H1 (cell line): ENCODE results near the gene MTNR1B. TPM values are rescaled to one million over a fixed set of nuclear protein-coding genes. Genes with fewer than 3 reads are reported as not detected.

ENCODE experiments used
- CTCF ChIA-PET: fragments of 300-600 bp; sonication (Branson Sonifier 250); formaldehyde crosslinking; loops from one replicate; lab custom pipeline; 2021; ENCODE audit not compliant: partially characterized antibody; lab: Charles Lee
- POLR2A ChIA-PET: fragments of 300-600 bp; sonication (Branson Sonifier 250); formaldehyde crosslinking; loops from one replicate; lab custom pipeline; 2021; ENCODE audit warnings: inconsistent platforms; ENCODE audit not compliant: partially characterized antibody; lab: Charles Lee
- DNase-seq, 2 experiments: peaks; one replicate each; pipeline versions ENCODE4 v3.0.0 to v3.0.0-alpha.2; 2010 to 2022; ENCODE audit warnings: low spot score in 2 of 2, low read depth in 1 of 2, mixed read lengths in 1 of 2
- FAIRE-seq: peaks from 2 replicates; lab custom pipeline; 2011; peaks lifted over from hg19 to GRCh38; lab: Jason Lieb, UNC
- H2AFZ ChIP-seq: 2 replicates; pipeline ENCODE4 v1.8.1; 2012; ENCODE audit warnings: low read length, inconsistent platforms
- H2AK5ac ChIP-seq: 2 replicates; pipeline ENCODE4 v1.6.1; 2013; ENCODE audit warnings: low read depth, low read length
- H2BK120ac ChIP-seq: replicated peaks from 2 replicates; pipeline ENCODE3; 2013; ENCODE audit warnings: low read depth, low read length, inconsistent platforms
- H2BK12ac ChIP-seq: 2 replicates; pipeline ENCODE4 v1.6.1; 2013; ENCODE audit warnings: low read depth, low read length
- H2BK15ac ChIP-seq: 2 replicates; pipeline ENCODE4 v1.6.1; 2013; ENCODE audit warnings: low read length
- H2BK20ac ChIP-seq: 2 replicates; pipeline ENCODE4 v1.6.1; 2013; ENCODE audit warnings: low read length
- H2BK5ac ChIP-seq: 2 replicates; pipeline ENCODE4 v1.6.1; 2013; ENCODE audit warnings: low read depth, low read length
- H3K14ac ChIP-seq: 2 replicates; pipeline ENCODE4 v1.6.1; 2013; ENCODE audit warnings: inconsistent platforms; ENCODE audit not compliant: insufficient read length
- H3K18ac ChIP-seq: 2 replicates; pipeline ENCODE4 v1.6.1; 2013; ENCODE audit warnings: low read length; ENCODE audit errors: extremely low read depth
- H3K23ac ChIP-seq: 2 replicates; pipeline ENCODE4 v1.6.1; 2013; ENCODE audit warnings: inconsistent platforms; ENCODE audit not compliant: insufficient read length
- H3K23me2 ChIP-seq: 2 replicates; pipeline ENCODE4 v1.6.1; 2013; ENCODE audit warnings: low read depth, low read length
- H3K27ac ChIP-seq: 2 replicates; pipeline ENCODE4 v1.6.1; 2011; ENCODE audit warnings: low read depth, low read length, inconsistent platforms
- H3K27me3 ChIP-seq, 4 experiments: replicated peaks in 1 of 4; 1 replicate in 1 of 4; 2 replicates in 3 of 4; pipeline versions ENCODE4 v1.6.1 to v1.8.1; 2011 to 2013; ENCODE audit warnings: low read length in 3 of 4, mild to moderate bottlenecking in 3 of 4, inconsistent platforms in 2 of 4, mixed read lengths in 2 of 4, moderate library complexity in 1 of 4; ENCODE audit not compliant: control insufficient read depth in 3 of 4, insufficient read depth in 3 of 4; ENCODE audit errors: extremely low read depth in 1 of 4
- H3K36me3 ChIP-seq, 4 experiments: 2 replicates each; pipeline versions ENCODE4 v1.6.1 to v1.8.1; 2011 to 2013; ENCODE audit warnings: mild to moderate bottlenecking in 4 of 4, low read length in 3 of 4, moderate library complexity in 2 of 4, control low read depth in 1 of 4, inconsistent platforms in 1 of 4; ENCODE audit not compliant: insufficient read depth in 4 of 4, control insufficient read depth in 2 of 4
- H3K4ac ChIP-seq: replicated peaks from 2 replicates; pipeline ENCODE3; 2013; ENCODE audit warnings: low read length, low read depth, mixed read lengths, inconsistent platforms; ENCODE audit not compliant: insufficient read length
- H3K4me1 ChIP-seq, 4 experiments: replicated peaks in 1 of 4; 1 replicate in 1 of 4; 2 replicates in 3 of 4; pipeline versions ENCODE4 v1.6.1 to v1.8.1; 2011 to 2013; ENCODE audit warnings: low read length in 3 of 4, inconsistent platforms in 2 of 4, mixed read lengths in 1 of 4; ENCODE audit not compliant: insufficient read depth in 4 of 4, control insufficient read depth in 3 of 4
- H3K4me2 ChIP-seq, 2 experiments: 2 replicates each; pipeline versions ENCODE4 v1.6.1 to v1.8.1; 2011 to 2013; ENCODE audit warnings: low read depth in 2 of 2, low read length in 2 of 2, control low read depth in 1 of 2, inconsistent platforms in 1 of 2, mild to moderate bottlenecking in 1 of 2; ENCODE audit not compliant: insufficient read depth in 1 of 2
- H3K4me3 ChIP-seq, 4 experiments: fragments of 200-600, 300-600 bp in 1 of 4; sonication (generic), shearing (Covaris generic), sonication (Bioruptor Twin) in 1 of 4; 2 replicates each; pipeline versions ENCODE4 v1.5.1 to v1.8.1; 2011 to 2016; ENCODE audit warnings: low read length in 4 of 4, low read depth in 3 of 4, control low read depth in 2 of 4, inconsistent platforms in 2 of 4, mild to moderate bottlenecking in 2 of 4, mixed read lengths in 1 of 4, moderate library complexity in 1 of 4; ENCODE audit not compliant: insufficient read depth in 2 of 4; ENCODE audit errors: extremely low read depth in 1 of 4
- H3K56ac ChIP-seq: replicated peaks from 2 replicates; pipeline ENCODE3; 2013; ENCODE audit warnings: low read depth, mild to moderate bottlenecking, mixed read lengths, low read length, inconsistent platforms; ENCODE audit not compliant: insufficient read length
- H3K79me1 ChIP-seq: 2 replicates; pipeline ENCODE4 v1.6.1; 2013; ENCODE audit warnings: low read depth, low read length, control low read depth
- H3K79me2 ChIP-seq, 2 experiments: 2 replicates each; pipeline versions ENCODE4 v1.6.1 to v1.8.1; 2012 to 2013; ENCODE audit warnings: low read length in 2 of 2, mild to moderate bottlenecking in 2 of 2, inconsistent platforms in 1 of 2; ENCODE audit not compliant: insufficient read depth in 2 of 2, control insufficient read depth in 1 of 2
- H3K9ac ChIP-seq, 4 experiments: replicated peaks in 1 of 4; 1 replicate in 1 of 4; 2 replicates in 3 of 4; pipeline versions ENCODE4 v1.6.1 to v1.8.1; 2011 to 2013; ENCODE audit warnings: low read depth in 3 of 4, low read length in 3 of 4, control low read depth in 2 of 4, mild to moderate bottlenecking in 2 of 4, moderate library complexity in 2 of 4, inconsistent platforms in 1 of 4; ENCODE audit errors: extremely low read depth in 1 of 4
- H3K9me3 ChIP-seq, 2 experiments: 2 replicates each; pipeline versions ENCODE4 v1.6.1 to v1.8.1; 2012 to 2013; ENCODE audit warnings: mild to moderate bottlenecking in 2 of 2, moderate library complexity in 2 of 2, control low read depth in 1 of 2, inconsistent platforms in 1 of 2, low read depth in 1 of 2, low read length in 1 of 2, mixed read lengths in 1 of 2; ENCODE audit not compliant: insufficient read depth in 2 of 2
- H4K20me1 ChIP-seq, 2 experiments: replicated peaks in 1 of 2; 2 replicates each; pipeline versions ENCODE3 to v1.8.1; 2011 to 2013; ENCODE audit warnings: inconsistent platforms in 2 of 2, low read length in 2 of 2, mild to moderate bottlenecking in 1 of 2; ENCODE audit not compliant: insufficient read depth in 2 of 2, control insufficient read depth in 1 of 2
- H4K5ac ChIP-seq: 2 replicates; pipeline ENCODE4 v1.6.1; 2013; ENCODE audit warnings: low read length, low read depth, mixed read lengths, inconsistent platforms; ENCODE audit not compliant: insufficient read length
- H4K8ac ChIP-seq: 2 replicates; pipeline ENCODE4 v1.8.0; 2013; ENCODE audit warnings: mild to moderate bottlenecking, moderate library complexity, low read length, inconsistent platforms; ENCODE audit not compliant: insufficient read depth; ENCODE audit errors: extremely low read depth
- H4K91ac ChIP-seq: replicated peaks from 2 replicates; pipeline ENCODE3; 2013; ENCODE audit warnings: low read length, mixed read lengths, inconsistent platforms; ENCODE audit not compliant: insufficient read length
- ASH2L ChIP-seq: fragments of 200-600, 300-600 bp; sonication (generic); IDR thresholded peaks from one replicate; pipeline ENCODE4 v1.7.1; 2017; ENCODE audit warnings: low read length
- CEBPB ChIP-seq: IDR thresholded peaks from 2 replicates; pipeline ENCODE4 v1.6.1; 2012; ENCODE audit warnings: low read depth, low read length
- CHD2 ChIP-seq: IDR thresholded peaks from 2 replicates; pipeline ENCODE4 v1.6.1; 2012; ENCODE audit warnings: low read length, improper control_type of control experiment
- EZH2 ChIP-seq: fragments of 200-600 bp; sonication (generic); IDR thresholded peaks from 2 replicates; pipeline ENCODE4 v1.7.1; 2012; ENCODE audit warnings: low read depth, mild to moderate bottlenecking, moderate library complexity, low read length, inconsistent platforms; ENCODE audit not compliant: severe bottlenecking
- HDAC6 ChIP-seq: IDR thresholded peaks from one replicate; pipeline ENCODE4 v1.7.1; 2012; ENCODE audit warnings: low read depth, mild to moderate bottlenecking, inconsistent platforms, low read length, moderate library complexity
- KDM1A ChIP-seq: fragments of 200-600, 300-600 bp; sonication (generic); IDR thresholded peaks from 2 replicates; pipeline ENCODE4 v1.7.1; 2016; ENCODE audit warnings: mild to moderate bottlenecking, low read length, borderline replicate concordance
- RBBP5 ChIP-seq: IDR thresholded peaks from 2 replicates; pipeline ENCODE4 v1.7.1; 2012; ENCODE audit warnings: low read depth, mild to moderate bottlenecking, inconsistent platforms, low read length, moderate library complexity, borderline replicate concordance
- RFX5 ChIP-seq: IDR thresholded peaks from 2 replicates; pipeline ENCODE4 v1.6.1; 2011; ENCODE audit warnings: low read depth, low read length, improper control_type of control experiment, borderline replicate concordance
- TCF12 ChIP-seq: IDR thresholded peaks from 2 replicates; pipeline ENCODE4 v1.6.1; 2011; ENCODE audit warnings: low read depth, mild to moderate bottlenecking, low read length
- USF2 ChIP-seq: IDR thresholded peaks from 2 replicates; pipeline ENCODE4 v1.6.1; 2011; ENCODE audit warnings: low read length, improper control_type of control experiment
- ZNF274 ChIP-seq: IDR thresholded peaks from 2 replicates; pipeline ENCODE4 v1.7.0; 2012; ENCODE audit warnings: low read length, borderline replicate concordance; ENCODE audit errors: extremely low read depth
- WGBS, 2 experiments: shearing (Covaris generic) in 1 of 2; methylation state at CpG; one replicate each; pipeline versions ENCODE4 v1.1.6 to v1.1.7; 2013 to 2015; ENCODE audit warnings: low lambda C conversion rate in 2 of 2, mixed read lengths in 2 of 2, inconsistent platforms in 1 of 2, low coverage in 1 of 2, missing lambda C conversion rate in 1 of 2; ENCODE audit not compliant: insufficient replicate concordance in 2 of 2, insufficient coverage in 1 of 2, insufficient read length in 1 of 2; ENCODE audit errors: extremely low coverage in 1 of 2, missing lambda C conversion rate in 1 of 2; 5-methylcytosine and 5-hydroxymethylcytosine counted together
- polyA plus RNA-seq, 7 experiments: library from polyadenylated mRNA; depleted of rRNA in 3 of 7; stranded (reverse) in 5 of 7; unstranded in 2 of 7; fragments of >200 nt in 5 of 7; fragments of 200-250 nt in 2 of 7; gene quantifications; 1 replicate in 5 of 7; 2 replicates in 1 of 7; 4 replicates in 1 of 7; pipeline versions ENCODE4 v1.2.1 to v1.2.3, GENCODE V29; 2011 to 2013; ENCODE audit warnings: missing spikeins in 2 of 7, mixed read lengths in 2 of 7
- total RNA-seq: library from RNA; stranded (reverse); fragmentation: NEBNext Ultra II Directional; extraction: Animal tissue kit (Norgen Biotek cat#: 25700); gene quantifications from 2 replicates; pipeline ENCODE4 v1.2.1, GENCODE V29; 2021

The MTNR1B gene
- total and polyA plus RNA-seq, 2 of the 8 experiments (the other 6 are each of a cell fraction or from before 2014, with no cell fraction given): 0.08 TPM; not detected in 1

DNA sequence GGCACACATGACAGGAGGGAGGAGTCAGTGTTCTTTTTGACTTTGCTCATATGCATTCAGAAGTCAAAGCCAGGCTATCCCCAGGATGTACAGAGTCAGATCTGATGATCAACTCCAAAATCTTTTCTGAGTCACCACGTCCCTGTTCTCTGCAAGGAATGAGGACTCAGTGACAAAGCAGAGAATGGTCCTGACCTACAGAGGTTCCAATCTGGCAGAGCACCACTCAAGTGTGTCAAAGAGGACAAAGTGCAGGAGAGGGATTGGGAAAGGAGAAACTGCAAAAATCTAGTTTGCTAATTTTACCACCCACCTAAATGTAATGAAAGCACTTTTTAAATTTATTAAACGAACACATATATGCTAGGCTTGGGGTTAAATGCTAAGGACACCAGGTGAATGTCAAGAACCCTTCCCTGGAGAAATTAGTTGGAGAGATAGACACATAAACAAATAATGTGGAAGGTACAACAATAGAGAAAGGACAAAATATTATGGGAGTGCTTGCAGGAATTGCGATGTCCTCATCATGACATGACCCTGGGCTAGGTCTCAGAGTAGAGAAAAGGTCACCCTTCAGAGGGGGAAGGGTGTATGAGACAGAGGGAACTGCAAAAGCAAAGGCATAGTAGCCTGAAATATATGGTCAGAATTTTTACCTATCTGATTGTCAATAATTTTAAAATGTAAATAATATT, 56.3 kb downstream of the MTNR1B start:
- CTCF ChIA-PET: no interaction called here
- Histone ChIP-seq H2BK120ac (no peak overlapping the region), H3K79me1 (no peaks in the 10 kb centered on the region), H3K23ac (no peak overlapping the region), H4K8ac (no peak overlapping the region), H2AK5ac (no peak overlapping the region), H3K4me1 (no peaks in the 10 kb centered on the region), H3K4me2 (no peak overlapping the region), H2BK20ac (no peak overlapping the region), H3K14ac (no peak overlapping the region), H3K9me3 (no peaks in the 10 kb centered on the region; a peak in 1 of 4 replicates), H3K18ac (no peak overlapping the region), H3K36me3 (no peaks in the 10 kb centered on the region), H3K23me2 (no peaks in the 10 kb centered on the region), H3K56ac (no peak overlapping the region), H3K27ac (no peak overlapping the region), H3K4me3 (no peak overlapping the region), H4K91ac (no peak overlapping the region), H2BK5ac (no peak overlapping the region), H3K79me2 (no peaks in the 10 kb centered on the region), H2BK15ac (no peak overlapping the region), H4K5ac (no peak overlapping the region), H2AFZ (no peak overlapping the region), H2BK12ac (no peak overlapping the region), H4K20me1 (no peaks in the 10 kb centered on the region), H3K4ac (no peak overlapping the region), H3K9ac (no peak overlapping the region), H3K27me3 (no peaks in the 10 kb centered on the region)
- FAIRE-seq: no peak
- DNase-seq: no peak
- WGBS, 2 experiments: 85% methylated on average over 3 of the region's 3 CpGs; no CpG with 5 or more reads in 1 of the 2 experiments
- no peak for TF ChIP-seq USF2
- TF ChIP-seq CEBPB: no peak
- TF ChIP-seq ZNF274: no peak
- no peak for TF ChIP-seq ASH2L
- no peak for TF ChIP-seq RFX5
- no peak for TF ChIP-seq EZH2
- no peak for TF ChIP-seq TCF12
- TF ChIP-seq HDAC6: no peak
- TF ChIP-seq CHD2: no peak
- TF ChIP-seq KDM1A: no peak
- no peak for TF ChIP-seq RBBP5
- POLR2A ChIA-PET: no interaction called here
